GM19324 (cell line): Measurements from ENCODE around the gene STAT6.
"Not testable (repeated sequence)": the region's sequence is repeated elsewhere in the genome, so short reads cannot be mapped to it uniquely, and the experiment has no call there.

ENCODE experiments used
- ATAC-seq: cut with Tn5 transposase; IDR thresholded peaks from one replicate; pipeline ENCODE4 v1.9.1; 2021; ENCODE audit warnings: mild to moderate bottlenecking, moderate library complexity; ENCODE audit not compliant: unreplicated experiment, low FRiP score

The STAT6 gene

DNA sequence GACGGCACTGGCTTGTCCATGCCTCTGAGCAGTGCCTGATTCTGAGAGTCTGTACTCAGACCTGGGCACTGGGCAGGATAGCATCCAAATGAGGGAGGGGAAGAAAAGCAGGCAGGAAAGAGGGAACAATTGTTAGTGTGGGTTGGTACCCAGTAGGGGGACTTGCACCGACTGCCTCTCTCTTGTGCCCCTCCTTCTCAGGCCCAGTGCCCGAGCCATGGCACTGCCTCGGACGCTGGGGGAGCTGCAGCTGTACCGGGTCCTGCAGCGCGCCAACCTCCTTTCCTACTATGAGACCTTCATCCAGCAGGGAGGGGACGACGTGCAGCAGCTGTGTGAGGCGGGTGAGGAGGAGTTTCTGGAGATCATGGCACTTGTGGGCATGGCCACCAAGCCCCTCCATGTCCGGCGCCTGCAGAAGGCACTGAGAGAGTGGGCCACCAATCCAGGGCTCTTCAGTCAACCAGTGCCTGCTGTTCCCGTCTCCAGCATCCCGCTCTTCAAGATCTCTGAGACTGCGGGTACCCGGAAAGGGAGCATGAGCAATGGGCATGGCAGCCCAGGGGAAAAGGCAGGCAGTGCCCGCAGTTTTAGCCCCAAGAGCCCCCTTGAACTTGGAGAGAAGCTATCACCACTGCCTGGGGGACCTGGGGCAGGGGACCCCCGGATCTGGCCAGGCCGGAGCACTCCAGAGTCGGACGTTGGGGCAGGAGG is 20.1 kb downstream of the STAT6 start:
- ATAC-seq = no peak

DNA sequence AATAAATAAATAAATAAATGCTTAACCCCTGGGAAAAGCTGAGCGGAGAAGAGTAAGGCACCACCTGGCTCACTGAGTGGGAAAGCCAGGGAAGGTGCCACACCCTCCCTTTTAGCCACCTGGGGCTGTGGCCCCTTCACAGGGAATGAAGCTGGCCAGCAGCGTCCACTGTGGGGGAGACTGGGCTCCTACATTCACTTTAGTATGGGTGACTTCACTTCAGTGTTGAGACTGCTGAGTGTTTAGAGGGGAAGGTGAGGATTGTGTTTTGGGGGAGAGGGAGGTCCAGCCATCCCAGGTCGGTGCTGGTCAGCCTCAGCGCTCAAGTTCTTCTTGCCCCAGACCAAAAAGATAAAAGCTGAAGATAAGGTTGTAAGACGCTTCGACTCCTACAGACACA is 20.7 kb downstream of the STAT6 start:
- no peak for ATAC-seq

GRCh38 chr12:57089271-57090245 is 21.6 kb downstream of the STAT6 start:
- no peak for ATAC-seq

- peak; percentile 69 for ATAC-seq
Measured at GRCh38 chr12:57088354-57089270, 22.6 kb downstream of the STAT6 start, which contains the start of gene NAB2. Gene NAB2, plus strand, starts transcription at chr12:57089114. Its CDS starts 158 bp downstream, at chr12:57089272.

DNA sequence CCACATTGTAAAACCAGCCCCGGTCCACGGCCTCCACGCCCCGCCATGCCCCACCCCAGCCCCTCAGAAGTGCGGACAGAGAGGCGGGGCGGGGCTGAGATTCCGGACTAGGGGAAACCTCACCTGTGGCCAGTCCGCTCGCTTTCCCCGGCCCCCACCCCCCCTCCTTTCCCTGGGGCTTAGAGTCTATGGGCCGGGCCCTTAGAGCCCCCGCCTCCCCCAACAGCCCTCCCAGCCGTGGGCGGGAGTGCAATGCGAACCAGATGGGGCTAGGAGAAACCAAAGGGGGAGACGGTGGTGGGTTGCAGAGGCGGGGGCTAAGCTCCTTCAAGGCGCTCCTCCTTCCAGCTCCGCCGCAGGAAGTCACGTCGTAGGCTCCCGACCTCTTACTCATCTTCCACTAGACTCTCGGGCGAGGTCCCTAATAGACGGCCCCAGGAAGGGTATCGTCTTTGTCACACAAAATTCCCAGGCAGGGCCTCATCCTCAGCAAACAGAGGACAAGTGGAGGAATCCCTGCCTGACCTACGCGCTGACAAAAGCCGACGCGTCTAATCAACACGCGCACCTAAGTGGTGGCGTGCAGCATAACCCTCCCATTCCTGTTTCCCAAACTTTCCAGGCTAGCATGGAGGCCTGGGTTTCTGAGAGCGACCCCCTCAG is 23.3 kb downstream of the STAT6 start:
- ATAC-seq = peak; percentile 35

GRCh38 chr12:57087010-57087690 is 24.0 kb downstream of the STAT6 start:
- ATAC-seq = peak; percentile 30

DNA sequence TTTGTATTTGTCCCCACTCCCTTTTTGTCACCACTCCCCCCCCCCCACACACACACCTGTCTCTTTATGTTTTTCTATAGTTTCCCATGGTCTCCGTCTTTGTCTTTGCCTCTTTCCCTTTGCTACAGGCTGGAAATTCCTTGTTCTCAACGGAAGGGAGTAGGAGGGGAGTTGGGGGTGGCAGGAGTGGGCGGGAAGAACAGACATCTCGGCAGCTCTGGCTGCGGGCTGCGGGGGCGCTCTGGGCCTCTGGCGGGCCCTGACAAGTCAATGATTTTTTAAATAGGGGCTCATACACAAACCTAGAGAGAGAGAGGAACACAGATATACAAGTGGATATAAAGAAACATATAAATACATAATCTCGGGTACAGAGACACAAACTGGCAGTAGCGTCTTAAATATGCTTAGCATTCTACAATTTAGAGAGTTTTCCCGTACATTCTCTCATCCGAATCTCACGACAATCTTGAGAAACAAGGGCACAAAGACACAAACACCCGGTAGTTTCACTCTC is 24.6 kb downstream of the STAT6 start:
- no peak for ATAC-seq

GRCh38 chr12:57085999-57086492 is 25.1 kb downstream of the STAT6 start:
- ATAC-seq = no peak

DNA sequence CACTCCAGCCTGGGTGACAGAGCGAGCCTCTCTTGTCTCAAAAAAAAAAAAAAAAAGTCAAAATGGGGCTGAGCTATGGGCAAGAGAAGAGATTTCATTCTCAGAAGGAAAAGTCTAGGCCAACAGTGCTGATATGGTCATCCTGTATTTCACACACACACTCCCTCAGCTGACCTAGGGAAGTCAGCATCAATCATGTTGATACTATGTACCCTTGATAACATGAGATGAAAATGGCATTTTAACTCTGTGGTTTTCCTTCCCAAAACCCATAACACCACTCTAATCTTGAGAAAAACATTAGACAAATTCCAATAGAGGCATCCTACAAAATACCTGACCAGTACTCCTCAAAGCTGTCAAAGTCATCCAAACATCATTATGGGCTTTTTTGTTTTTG is 30.3 kb downstream of the STAT6 start:
- no peak for ATAC-seq

DNA sequence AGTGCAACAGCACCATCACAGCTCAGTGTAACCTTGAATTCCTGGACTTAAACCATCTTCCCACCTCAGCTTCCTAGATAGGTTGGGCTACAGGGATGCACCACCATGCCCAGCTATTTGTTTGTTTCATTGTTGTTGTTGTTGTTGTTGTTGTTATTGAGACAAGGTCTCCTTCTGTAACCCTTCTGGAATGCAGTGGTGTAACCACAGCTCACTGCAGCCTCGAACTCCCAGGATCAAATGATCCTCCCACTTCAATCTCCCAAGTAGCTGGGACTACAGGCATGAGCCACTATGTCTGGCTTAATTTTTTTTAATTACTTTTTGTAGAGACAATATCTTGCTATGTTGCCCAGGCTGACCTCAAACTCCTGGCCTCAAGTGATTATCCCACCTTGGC is 31.3 kb downstream of the STAT6 start:
- no peak for ATAC-seq

DNA sequence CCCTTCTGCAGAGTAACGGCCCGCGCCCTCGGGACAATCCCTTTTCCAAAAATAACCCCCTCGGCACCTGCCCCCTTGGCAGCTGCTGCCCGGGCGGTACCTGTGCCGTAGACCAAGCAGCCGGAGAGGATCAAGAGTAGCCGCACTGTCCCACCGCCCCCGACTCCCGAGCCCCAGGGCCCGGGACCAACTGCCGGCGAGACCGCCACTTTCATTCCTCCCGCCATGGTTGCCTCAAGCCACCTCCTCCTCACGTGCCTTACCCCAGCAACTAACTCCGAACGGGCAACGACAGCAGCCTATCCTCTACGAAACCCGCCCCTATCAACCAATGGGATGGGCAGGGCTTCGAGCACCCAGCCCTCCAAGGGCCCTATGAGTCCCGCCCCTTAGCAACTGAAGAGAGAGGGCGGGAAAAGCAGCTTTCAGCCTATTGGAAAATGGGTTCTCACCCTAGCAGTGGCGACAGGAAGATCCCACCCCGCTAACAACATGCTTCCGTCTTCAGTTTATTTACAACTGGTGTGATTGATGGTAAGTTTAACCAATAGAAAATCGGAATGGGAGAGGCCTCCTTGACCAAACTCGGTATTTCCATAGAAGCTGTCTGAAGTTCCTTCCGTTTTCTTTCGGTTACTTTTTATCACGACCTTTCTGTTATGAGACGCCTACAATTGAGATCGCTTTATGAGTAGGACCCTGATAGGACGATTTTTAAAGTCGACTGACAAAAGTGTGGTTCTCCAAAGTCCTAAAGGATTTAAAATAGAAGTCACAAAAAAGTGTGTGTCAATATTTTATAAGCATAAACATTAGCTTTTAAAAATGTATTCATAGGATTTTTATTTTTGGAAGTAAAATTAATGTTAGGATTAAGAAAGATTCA is 32.4 kb downstream of the STAT6 start, which contains the start of gene NEMP1:
Gene NEMP1, minus strand, starts transcription at position 273 of the 886 bp plus-strand sequence. Its CDS starts 46 bp downstream, at position 227.
- ATAC-seq = peak; percentile 98

GRCh38 chr12:57073566-57074450 is 37.4 kb downstream of the STAT6 start:
- not testable (repeated sequence) for ATAC-seq

- ATAC-seq = no peak
Measured at GRCh38 chr12:57072661-57073060, 38.5 kb downstream of the STAT6 start.

GRCh38 chr12:57069523-57069922 is 41.6 kb downstream of the STAT6 start:
- peak; percentile 66 for ATAC-seq

- ATAC-seq = no peak
Measured at GRCh38 chr12:57066245-57066644, 44.9 kb downstream of the STAT6 start.

DNA sequence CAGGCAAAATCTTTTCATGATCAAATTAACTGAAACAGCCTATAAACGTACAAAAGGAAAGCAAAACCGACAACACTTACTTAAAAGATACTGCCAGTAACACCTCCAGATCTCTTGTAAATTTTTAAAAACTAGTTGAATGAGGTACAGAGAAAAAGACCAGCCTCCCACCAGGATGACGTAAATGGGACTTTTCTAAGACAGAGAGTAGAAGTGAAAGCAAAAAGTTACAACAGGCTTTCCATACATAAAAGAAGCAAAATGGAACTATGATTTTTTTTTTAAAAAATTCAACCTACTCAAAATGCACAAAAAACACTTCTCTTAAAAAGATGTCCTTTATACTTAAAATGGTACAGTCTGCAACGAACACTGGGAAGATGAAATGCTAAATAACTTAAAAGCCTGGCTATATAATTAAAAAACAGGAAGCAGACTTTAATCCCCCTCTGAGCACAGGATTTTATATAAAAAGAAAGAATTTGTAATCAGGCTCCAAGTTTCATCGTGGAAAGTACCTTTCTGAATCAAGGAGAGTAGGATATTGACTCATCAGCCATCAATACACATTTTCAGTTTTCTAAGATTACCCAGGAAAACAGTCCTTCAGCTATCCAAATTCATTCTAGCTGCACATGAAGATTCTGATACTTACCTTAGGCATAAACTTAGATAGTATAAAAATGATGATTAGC is 47.0 kb downstream of the STAT6 start:
- no peak for ATAC-seq
